Fibroblast of the aortic adventitia (primary cell): ENCODE data around the gene ADAM23. TPM values are rescaled to one million over a fixed set of nuclear protein-coding genes. Genes with fewer than 3 reads are reported as not detected.
A peak's percentile ranks its signal among the peaks of the same experiment; 100 is the strongest.

ENCODE experiments used
- DNase-seq: peaks from one replicate; pipeline ENCODE4 v3.0.0-alpha.2; 2010; ENCODE audit warnings: low read depth
- H3K4me3 ChIP-seq: 2 replicates; pipeline ENCODE4 v1.5.1; 2011; ENCODE audit warnings: low read depth, mild to moderate bottlenecking, control low read depth, low read length, moderate library complexity
- CTCF ChIP-seq: IDR thresholded peaks from 2 replicates; pipeline ENCODE4 v1.5.1; 2011; ENCODE audit warnings: mild to moderate bottlenecking, low read length, control low read depth, inconsistent platforms; ENCODE audit not compliant: insufficient read depth
- total RNA-seq: library from RNA; depleted of rRNA; stranded (reverse); fragments of >200 nt; gene quantifications from 2 replicates; pipeline ENCODE4 v1.2.3, GENCODE V29; 2012; ENCODE audit warnings: low replicate concordance

ADAM23 gene
- total RNA-seq, 1 donor = 7.8 TPM

GRCh38 chr2:206443735-206444527 lies 599 bp downstream of the ADAM23 start:
- peak overlapping the region; percentile 71 for H3K4me3 ChIP-seq
- peak; percentile 35 for DNase-seq
- peak; percentile 3 for TF ChIP-seq CTCF

- no peak for TF ChIP-seq CTCF
- no peak overlapping the region for H3K4me3 ChIP-seq
- DNase-seq = no peak
Measured at GRCh38 chr2:206445948-206446347, 2.6 kb downstream of the ADAM23 start.

GRCh38 chr2:206452242-206452641 lies 8.9 kb downstream of the ADAM23 start:
- no peak for TF ChIP-seq CTCF
- H3K4me3 ChIP-seq = no peak overlapping the region
- peak; percentile 10 for DNase-seq

- DNase-seq = peak; percentile 41
- no peak for TF ChIP-seq CTCF
- H3K4me3 ChIP-seq = no peak overlapping the region
Measured at GRCh38 chr2:206452750-206453149, 9.4 kb downstream of the ADAM23 start.

GRCh38 chr2:206456078-206456754 lies 12.9 kb downstream of the ADAM23 start:
- H3K4me3 ChIP-seq = no peak overlapping the region
- no peak for TF ChIP-seq CTCF
- no peak for DNase-seq

GRCh38 chr2:206457188-206457634 lies 13.9 kb downstream of the ADAM23 start:
- no peak overlapping the region for H3K4me3 ChIP-seq
- TF ChIP-seq CTCF = no peak
- DNase-seq = no peak
